HG03196 (cell line): Measurements from ENCODE around the gene CEP19.
A peak's percentile ranks its signal among the peaks of the same experiment; 100 is the strongest.
"Not testable (repeated sequence)": the region's sequence is repeated elsewhere in the genome, so short reads cannot be mapped to it uniquely, and the experiment has no call there.

Source experiments
- ATAC-seq: cut with Tn5 transposase; IDR thresholded peaks from one replicate; pipeline ENCODE4 v1.9.1; 2021; ENCODE audit not compliant: unreplicated experiment

CEP19 gene, protein sequence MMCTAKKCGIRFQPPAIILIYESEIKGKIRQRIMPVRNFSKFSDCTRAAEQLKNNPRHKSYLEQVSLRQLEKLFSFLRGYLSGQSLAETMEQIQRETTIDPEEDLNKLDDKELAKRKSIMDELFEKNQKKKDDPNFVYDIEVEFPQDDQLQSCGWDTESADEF

DNA sequence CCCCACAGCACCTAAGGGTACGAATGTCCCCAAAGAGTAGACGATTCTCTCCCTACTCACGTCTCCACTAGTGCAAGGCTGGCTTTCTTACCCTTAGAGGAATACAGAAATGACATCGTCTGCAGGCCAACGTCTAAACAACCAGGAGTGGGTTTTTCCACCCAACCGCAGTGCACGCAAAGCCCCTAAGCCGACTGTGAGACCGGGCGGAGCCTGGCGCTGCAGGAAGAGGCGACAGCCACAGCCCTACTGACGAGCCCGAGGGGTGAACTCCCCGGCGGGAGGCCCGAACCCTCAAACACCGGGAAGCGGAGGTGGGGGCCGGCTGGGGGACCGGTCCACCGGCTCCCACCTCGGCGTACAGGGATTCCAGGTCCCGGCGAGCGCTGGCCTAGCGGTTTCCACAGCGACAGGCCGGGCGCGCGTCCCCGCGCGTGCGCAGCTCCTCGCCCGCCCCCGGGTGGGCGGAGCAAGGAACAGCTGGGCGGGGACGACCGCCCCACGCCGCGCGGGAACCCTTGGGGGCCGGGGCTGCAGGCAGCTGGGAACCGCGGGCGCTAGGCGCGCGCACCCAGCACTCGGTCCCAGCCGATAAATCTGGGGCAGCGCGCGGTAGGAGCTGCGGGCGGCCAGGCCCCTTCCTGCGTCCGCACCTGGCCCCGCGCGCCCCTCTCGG, at the start of gene CEP19, which contains the start of gene PIGX:
CEP19 (minus strand) TSS at position 413 of the 676 bp plus-strand sequence. CDS start 3,593 bp downstream, outside the sequence.
PIGX (plus strand) TSS at position 540 of the 676 bp plus-strand sequence.
- ATAC-seq = peak; percentile 74

DNA sequence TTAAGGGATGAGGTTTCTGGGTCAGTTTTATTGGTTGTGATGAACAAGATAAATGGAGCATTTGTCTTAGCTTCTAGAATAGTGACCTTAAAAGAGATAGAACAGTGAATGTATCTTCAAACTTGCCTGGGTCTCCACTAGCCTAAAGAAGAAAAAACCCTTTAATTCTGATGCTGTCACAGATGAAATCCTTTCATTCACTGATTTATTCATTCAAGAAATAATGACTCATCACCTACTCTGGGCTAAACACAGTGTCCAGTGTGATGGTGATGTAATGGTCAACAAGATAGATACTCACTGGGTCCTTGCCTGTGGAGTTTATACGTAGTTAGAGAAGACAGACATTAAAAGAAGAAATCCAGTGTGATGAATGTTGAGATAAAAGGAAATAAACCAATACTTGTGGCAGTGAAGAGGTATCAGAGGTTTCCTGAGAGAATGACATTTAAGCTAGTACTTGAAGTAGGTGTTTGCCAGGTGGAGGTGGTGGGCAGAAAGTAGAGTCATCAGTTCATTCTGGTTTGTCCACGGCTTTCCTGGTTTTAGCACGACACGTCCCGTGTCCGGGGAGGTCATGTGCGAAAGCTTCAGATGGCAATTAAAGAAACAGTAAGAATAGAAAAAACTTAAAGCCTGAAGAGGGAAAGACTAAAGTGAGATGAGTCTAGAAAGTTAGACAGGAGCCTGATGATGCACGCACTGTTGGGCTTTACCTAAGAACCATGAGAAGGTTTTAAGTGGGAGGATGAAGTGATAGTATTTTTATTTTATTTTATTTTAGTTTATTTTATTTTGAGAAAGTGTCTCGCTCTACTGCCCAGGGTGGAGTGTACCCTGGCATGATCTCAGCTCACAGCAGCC, 46.1 kb upstream of the CEP19 start:
- no peak for ATAC-seq

DNA sequence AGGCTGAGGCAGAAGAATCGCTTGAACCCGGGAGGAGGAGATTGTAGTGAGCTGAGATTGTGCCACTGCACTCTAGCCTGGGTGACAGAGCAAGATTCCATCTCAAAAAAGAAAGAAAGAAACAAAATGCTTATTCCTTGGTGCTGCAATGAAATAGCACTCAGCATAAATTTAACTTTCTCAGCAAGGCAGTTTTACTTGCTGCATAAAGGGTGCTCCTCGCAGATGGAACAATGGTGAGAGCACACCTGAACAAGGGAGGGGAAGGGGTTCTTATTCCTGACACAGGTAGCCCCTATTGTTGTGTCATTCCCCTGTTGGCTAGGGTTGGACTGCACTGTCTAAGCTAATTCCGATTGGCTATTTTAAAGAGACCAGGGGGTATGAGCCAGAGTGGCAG, 44.7 kb upstream of the CEP19 start:
- ATAC-seq = no peak

DNA sequence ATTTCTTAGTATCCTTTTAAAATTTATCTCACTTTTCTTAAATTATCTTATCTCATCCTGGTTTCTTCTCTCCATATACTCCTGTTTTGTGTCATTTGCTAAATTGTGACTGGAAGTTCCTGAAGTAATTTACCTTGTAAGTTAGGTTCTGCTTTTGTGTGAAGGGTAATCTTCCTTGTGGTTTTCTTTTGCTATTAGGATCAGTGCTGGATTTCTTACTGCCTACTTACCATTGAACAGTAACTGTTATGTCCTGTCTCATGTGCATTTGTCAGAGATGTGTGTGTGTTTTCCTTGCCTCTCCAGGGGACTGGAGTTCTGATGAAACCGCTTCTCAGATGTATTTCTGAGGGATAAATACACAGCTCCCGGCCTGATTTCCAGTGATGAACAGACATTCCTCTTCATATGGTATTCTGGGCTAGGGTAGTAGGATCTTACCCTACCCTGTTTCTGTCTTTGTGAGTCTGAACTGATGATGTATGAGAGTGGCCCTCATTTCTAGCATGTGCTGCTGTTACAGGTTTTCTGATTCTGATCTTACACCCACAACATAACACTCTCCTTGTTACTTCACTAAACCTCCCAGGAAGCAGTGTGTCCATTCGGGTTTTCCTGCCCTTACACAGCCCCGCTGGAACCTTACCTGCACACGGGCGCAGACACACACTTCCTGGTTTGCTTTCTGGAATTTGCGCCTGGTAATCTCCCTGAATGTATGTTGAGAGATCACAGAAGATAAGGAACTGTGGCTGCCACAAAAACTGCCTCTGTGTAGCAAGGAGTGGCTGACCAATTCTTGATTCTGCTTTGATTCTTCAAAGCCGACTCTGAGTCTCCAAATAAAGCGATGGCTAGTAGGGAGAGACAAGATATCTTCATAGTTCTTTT, 42.3 kb upstream of the CEP19 start:
- no peak for ATAC-seq

DNA sequence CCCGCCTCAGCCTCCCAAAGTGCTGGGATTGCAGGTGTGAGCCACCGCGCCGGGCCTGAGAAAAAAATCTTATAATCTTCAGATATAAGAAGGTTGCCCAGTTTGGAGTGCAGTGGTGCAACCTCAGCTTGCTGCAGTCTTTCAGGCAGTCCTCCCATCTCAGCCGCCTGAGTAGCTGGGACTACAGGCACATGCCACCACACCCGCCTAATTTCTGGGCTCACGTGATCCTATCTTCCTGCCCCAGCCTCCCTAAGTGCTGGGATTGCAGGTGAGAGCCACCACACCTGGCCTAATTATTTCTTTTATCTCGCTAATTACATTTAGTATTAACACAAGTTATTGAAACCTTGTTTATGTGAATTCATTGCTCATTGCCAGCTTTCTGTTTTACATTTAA, 41.2 kb upstream of the CEP19 start:
- ATAC-seq = no peak

DNA sequence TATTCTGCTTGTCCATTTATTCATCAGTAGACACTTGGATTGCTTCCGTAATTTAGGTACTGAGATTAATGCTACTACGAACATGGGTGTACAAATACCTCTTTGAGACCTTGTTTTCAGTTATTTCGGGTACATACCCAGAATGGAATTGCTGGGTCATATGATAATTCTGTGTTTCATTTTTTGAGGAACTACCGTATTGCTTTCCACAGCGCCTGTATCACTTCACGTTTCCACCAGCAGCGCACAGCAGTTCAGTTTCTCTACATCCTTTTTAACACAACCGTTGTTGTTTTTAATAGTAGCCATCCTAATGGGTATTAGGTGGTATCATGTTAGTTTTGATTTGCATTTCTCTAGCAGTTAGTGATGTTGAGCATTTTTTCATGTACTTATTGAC, 37.1 kb upstream of the CEP19 start:
- ATAC-seq = no peak

DNA sequence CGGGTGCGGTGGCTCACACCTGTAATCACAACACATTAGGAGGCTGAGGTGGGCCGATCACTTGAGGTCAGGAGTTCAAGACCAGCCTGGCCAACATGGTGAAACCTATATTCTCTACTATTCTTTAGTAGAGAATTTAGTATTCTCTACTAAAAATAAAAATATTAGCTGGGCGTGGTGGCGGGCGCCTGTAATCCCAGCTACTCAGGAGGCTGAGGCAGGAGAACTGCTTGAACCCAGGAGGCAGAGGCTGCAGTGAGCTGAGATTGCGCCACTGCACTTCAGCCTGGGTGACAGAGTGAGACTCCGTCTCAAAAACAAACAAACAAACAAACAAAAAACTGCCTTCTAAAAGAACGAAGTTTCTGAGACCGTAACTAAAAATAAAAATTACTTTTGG, 31.5 kb upstream of the CEP19 start:
- not testable (repeated sequence) for ATAC-seq

DNA sequence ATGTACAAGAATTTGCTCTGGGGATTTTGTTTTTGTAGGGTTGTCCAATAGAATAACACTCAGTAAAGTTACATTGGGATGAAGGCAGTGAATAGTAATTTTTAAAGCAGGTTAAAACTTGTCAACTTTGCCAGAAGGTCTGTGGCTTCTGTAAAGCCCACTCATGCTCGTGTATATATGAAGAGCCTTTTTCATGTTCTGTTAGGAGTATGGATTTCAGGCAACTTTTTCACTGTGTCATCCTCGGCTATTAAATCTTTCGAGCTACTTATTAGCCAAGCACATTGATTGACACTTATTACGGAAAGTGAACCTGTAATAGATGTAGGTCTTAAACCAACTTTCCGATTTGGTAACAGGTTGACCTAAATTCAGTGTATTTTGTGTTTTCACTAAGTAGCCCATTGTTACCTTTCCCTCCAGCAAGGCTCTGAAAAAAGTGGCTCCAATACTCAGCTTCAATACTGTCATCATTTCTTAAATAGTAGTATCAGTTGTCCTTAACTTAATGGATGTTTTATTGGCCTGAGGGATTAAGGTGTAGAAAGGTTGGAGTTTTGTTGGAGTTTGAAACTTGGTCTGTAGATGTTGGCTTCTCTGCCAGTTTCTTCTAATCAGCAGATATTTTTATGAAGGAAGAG, 29.3 kb upstream of the CEP19 start:
- no peak for ATAC-seq

DNA sequence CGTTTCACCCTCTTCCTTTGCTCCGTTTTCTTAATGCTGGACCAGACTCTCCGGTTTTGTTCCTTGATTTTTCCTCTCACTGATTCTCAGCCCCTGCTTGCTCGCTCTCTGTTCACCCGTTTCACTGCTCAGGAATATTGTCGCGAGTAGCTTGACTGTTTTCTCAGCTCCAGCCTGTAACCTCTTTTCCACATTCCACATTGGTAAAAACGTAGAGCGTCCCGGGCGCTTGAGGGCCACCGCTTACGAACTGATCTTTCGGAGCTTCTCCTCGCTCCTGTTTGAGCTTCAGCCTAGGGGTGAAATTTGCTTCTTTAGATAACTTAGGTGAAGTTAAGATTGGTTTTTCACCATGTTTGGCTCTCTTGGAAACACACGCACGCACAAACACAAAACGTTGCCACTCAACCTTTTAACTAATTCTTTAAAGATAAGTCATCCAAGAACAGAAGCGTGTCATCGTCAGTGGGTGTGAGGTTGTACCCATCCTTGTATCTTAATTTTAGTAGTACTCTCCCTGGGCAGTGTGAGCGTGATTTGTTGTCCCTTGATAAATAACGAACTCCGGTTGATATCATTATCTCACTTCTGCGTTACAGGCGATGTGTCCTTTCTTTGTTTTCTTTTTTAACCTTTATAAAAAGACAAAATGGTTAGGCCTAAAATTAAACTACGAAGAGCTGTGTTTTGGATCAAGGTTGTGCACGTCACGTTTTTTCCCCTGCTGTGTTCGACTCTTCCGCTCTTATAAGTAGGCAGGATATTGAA, 28.6 kb upstream of the CEP19 start:
- no peak for ATAC-seq

DNA sequence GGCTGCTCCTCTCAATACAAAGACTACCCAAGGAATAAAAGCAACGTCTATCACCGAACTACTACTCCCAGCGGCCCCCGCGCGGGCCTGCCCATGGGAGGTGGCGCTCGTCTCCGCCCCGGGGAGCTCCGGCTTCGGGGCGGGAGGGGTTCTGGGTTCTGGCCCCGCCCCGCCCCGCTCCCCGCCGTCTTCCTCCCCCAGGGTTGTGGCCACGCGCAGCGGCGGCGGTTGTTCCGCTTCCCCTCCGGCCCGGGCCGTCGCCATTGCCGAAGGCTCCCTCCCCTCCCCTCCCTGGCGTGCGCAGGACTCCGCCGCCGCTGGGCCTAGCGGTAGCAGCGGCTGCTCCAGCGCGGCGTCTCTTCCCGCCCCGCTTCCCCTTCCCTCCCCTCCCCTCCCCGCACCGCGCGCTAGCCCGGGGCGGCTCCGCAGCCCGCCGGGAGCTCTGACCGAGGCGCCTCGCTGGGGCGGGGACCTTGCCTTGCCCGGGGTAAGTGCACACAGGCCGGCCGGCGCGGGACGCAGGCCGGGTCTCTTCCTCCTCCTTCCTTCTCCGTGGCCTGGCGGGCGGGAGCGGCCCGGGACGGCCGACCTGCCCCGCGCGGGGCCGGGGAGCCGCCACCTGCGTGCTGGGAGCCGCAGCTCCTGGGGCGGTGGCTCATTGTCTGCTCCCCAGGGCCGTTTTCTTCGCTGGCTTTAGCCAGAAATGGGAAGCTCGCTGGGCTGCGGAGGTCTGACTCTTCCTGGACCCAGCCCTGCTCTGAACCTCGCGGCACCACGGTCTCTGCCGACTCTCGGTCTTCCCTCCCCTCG, 27.8 kb upstream of the CEP19 start, which contains the start of gene PAK2:
PAK2 (plus strand) TSS at position 187 of the 810 bp plus-strand sequence. CDS start 42,790 bp downstream, outside the sequence.
- ATAC-seq = peak; percentile 91

DNA sequence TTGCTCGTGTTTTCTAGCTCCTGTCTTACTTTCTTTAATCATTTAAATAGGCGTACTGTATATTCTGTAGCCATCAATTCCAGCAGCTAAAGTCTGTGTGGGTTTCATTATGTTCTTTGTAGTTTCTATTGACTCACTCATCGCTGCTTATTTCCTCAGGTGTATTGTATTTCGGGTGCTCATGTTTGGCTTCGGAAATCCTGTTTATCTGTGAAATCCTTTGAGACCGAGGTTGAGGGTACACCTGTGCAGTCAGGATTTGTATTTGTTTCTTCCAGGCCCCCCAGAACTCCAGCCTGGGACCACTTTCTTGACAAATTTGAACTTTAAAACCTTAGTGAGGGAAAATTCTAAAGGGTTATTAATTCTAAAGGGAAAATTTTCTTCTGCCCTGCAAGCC, 25.6 kb upstream of the CEP19 start:
- ATAC-seq = no peak

DNA sequence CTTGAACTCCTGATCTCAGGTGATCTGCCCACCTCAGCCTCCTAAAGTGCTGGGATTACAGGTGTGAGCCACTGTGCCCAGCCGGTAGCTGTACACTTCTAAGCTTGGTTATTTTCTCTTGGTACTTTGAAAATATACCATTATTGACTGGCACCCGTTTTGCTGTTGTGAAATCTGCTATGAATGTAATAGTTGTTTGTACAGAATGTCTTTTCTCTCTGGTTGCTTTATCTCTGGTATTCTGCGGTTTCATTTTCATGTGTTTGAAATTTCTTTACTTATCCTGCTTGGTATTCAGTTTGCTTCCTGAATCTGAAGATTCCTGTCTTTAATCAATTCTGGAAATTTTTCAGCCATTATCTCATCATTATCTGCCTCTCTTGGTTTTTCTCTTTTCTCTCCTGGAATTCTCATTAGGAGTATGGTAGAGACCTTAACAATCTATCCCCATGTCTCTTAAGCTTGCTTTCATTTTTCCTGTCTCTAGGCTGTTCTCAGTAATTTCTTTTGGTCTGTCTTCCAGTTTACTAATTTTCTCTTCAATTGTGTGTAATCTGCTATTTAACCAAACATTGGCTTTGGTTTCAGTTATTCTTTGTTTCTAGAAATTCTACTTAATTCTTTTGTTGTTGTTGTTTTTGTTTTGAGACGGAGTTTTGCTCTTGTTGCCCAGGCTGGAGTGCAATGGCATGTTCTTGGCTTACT, 24.8 kb upstream of the CEP19 start:
- ATAC-seq = no peak

DNA sequence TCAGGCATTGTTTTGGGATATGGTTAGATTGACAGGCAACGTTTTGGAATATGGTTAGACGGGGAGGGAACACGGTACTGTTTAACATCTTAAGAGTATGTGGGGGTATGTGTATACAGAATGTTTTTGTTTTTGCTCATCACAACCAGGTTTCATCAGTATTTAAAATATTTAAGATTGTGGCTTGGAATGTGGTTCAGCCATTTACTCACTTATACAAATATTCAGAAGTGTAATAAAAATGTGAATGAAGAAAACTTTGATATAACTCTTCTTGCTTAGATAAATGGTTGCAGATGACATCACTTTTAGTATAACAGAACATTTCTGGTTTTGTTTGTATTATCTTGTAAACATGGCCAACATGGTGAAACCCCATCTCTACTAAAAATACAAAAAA, 23.7 kb upstream of the CEP19 start:
- ATAC-seq = no peak

DNA sequence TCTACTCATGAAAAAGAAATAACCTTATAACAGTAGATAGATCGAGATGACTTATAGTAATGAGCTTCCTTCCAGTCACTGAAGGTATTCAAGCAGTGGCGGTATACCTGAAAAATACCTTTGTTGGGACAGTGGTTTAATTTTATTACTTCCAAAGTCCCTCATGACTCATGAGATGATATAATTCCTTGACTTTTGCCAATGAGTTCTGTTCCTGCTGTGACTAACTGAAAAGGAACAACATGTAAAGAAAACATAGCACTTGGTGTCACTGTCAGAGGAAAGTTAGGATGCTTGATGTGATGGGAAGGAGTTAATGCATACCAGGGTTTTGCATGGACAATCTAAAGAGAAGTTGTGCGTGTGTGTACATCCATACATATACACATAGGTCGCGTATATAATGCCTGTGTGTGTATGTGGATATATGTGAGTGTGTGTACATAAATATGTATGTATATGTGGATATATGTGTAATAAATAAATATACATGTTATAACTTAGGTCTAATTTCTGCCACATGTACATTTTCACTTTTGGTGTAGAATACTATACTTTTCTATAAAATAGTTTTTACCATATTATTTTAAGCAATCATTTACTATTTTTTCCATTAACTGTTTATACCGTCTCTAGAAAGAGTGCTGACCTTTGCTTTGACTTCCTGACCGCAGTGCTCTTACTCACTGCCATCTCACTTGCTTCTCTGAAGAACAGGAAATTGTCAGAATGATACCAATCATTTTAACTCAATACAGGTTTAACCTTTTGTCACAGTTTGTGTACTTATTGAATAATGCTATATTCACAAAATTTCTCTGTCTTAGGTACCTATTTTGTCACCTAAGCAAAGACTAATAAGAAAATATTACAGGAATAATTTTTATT, 15.0 kb upstream of the CEP19 start:
- no peak for ATAC-seq

DNA sequence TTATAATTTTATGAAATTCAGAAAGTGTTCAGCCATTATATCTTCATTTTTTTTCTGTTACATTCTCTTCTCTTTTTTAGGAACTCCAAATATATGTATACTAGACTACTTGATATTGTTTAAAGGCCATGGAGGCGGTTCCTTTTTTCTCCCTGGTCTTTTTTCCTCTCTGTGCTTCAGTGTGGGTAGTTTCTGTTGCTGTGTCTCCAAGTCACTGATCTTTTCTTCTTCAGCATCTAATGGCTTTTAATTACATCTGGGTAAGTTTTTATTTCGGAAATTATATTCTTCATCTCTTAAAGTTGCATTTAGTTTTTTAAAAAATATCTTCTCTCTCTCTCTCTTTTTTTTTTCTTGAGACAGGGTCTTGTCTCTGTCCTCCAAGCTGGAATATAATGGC, 9.0 kb upstream of the CEP19 start:
- ATAC-seq = no peak

DNA sequence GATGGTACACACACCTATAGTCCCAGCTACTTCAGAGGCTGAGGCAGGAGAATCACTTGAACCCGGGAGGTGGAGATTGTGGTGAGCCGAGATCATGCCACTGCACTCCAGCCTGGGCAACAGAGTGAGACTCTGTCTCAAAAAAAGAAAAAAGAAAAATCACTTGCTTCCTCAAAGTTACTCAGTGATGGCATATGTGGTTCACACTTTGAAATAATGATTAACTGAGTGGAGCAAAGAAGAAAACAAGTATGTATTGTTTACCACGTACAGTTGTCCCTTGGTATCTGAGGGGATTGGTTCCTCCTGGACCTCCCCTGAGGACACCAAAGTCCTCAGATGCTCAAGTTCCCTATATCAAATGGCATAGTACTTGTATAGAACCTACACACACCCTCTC, 5.1 kb upstream of the CEP19 start:
- peak; percentile 44 for ATAC-seq
